NT2/D1 (cell line): ENCODE measurements around the gene CRB1.

Experiments used
- DNase-seq: peaks from one replicate; pipeline ENCODE4 v3.0.0-alpha.2; 2011; ENCODE audit warnings: low read depth, low spot score
- H3K27me3 ChIP-seq: 2 replicates; pipeline ENCODE4 v1.6.0; 2011; ENCODE audit warnings: mild to moderate bottlenecking; ENCODE audit not compliant: insufficient read length, insufficient read depth
- H3K36me3 ChIP-seq: 2 replicates; pipeline ENCODE4 v1.6.1; 2011; ENCODE audit warnings: mild to moderate bottlenecking, low read length, mixed read lengths; ENCODE audit not compliant: insufficient read depth, insufficient read length
- H3K4me1 ChIP-seq: 2 replicates; pipeline ENCODE4 v1.5.1; 2011; ENCODE audit not compliant: insufficient read depth, insufficient read length
- H3K4me3 ChIP-seq: 2 replicates; pipeline ENCODE4 v1.5.1; 2011; ENCODE audit warnings: low read depth; ENCODE audit not compliant: insufficient read length
- H3K9ac ChIP-seq: 2 replicates; pipeline ENCODE4 v1.6.0; 2011; ENCODE audit warnings: low read depth; ENCODE audit not compliant: insufficient read length
- H3K9me3 ChIP-seq: 2 replicates; pipeline ENCODE4 v1.5.1; 2011; ENCODE audit warnings: mild to moderate bottlenecking, low read length; ENCODE audit not compliant: insufficient read depth
- SUZ12 ChIP-seq: IDR thresholded peaks from 2 replicates; pipeline ENCODE4 v1.6.1; 2011; ENCODE audit not compliant: insufficient read length, insufficient read depth; ENCODE audit errors: extremely low read depth
- YY1 ChIP-seq: IDR thresholded peaks from 2 replicates; pipeline ENCODE4 v1.6.1; 2011; ENCODE audit not compliant: insufficient read length, insufficient read depth
- ZNF274 ChIP-seq: IDR thresholded peaks from 2 replicates; pipeline ENCODE4 v1.6.1; 2011; ENCODE audit warnings: mild to moderate bottlenecking, low read depth, low read length

CRB1 gene

DNA sequence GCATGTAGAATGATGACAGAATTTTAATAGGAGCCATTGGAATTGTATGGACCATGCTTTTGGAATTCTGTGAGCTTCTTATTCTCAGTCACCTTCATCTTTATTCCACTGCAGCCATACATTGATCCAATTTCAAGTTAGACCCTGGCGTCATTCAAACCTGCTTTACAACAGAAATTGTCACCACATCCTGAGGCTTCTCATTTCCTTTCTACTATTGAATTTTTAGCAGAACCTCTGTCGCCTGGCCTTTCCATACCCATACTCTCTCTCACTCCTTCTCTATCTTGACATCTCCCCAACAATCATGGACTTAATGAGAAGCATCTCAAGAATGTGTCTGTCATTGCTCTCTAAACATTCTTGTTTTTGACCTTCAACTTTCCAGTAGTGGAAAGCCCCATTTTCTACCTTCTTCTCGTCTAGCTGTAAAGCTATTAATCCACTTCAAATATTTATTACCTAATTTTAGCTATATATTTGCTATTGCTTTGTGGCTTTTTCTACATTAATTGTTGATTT, 74.1 kb downstream of the CRB1 start:
- TF ChIP-seq SUZ12 (no peak), YY1 (no peak), ZNF274 (no peak)

DNA sequence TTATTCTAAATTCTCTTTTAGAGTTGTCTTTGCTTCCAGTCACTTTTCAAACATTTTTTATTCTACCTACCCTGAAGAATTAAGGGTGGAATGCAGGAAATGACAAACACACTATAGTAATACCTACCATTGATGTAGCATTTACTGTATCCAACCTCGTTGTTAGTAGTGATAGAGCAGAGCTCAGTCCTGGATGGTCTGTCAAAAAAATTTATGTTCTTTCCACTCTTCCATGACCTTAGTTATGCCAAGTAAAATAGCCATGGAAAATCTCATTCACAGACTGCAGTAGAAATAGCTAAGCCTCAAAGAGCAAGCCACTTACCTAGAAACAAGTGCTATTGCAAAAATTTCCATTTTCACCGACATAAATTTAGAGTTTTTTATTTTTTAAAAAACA, 74.6 kb downstream of the CRB1 start:
- Histone ChIP-seq H3K4me1 (no peaks in the 10 kb centered on the region), H3K27me3 (no peaks in the 10 kb centered on the region), H3K36me3 (no peaks in the 10 kb centered on the region), H3K9me3 (no peaks in the 10 kb centered on the region), H3K9ac (no peak overlapping the region), H3K4me3 (no peak overlapping the region)
- TF ChIP-seq SUZ12: no peak
- no peak for TF ChIP-seq YY1
- no peak for TF ChIP-seq ZNF274
- no peak for DNase-seq

More for the DNA sequence above, 74.1 kb downstream of the CRB1 start:
- Histone ChIP-seq H3K4me3 (no peak overlapping the region), H3K4me1 (no peaks in the 10 kb centered on the region), H3K27me3 (no peaks in the 10 kb centered on the region), H3K9ac (no peak overlapping the region), H3K36me3 (no peaks in the 10 kb centered on the region), H3K9me3 (no peaks in the 10 kb centered on the region)
- no peak for DNase-seq

DNA sequence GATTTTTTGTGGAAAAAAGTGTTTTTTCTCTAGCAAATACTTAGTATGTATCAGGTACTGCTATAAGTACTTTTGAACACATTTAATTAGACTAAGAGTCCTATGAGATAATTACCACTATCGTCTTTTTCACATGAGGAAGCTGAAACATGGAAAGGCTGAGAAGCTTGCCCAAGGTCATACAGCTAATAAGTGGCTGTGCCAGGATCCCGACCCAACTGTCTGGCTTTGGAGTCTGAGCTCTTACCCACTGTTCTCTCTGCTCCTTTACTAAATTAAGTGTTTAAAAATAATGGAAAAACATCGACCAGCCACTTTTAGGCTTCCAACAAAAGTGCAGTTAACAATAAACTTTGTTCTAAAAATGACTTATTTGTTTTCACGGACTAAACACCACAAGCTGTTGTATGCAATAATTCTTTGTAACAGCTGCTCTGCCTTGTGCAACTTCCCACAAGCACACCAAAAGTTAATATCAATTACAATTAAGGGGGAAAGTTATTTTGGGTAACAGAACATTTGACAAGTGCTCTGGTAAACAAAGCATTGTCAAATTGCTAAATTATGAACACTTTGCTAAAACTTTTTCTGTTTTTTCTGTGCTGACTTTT, 75.7 kb downstream of the CRB1 start:
- TF ChIP-seq SUZ12 (no peak), YY1 (no peak)
- no peak for DNase-seq
- H3K9me3 ChIP-seq: no peaks in the 10 kb centered on the region
- H3K4me1 ChIP-seq: no peaks in the 10 kb centered on the region
- H3K4me3 ChIP-seq: no peak overlapping the region
- H3K9ac ChIP-seq: no peak overlapping the region
- no peaks in the 10 kb centered on the region for H3K27me3 ChIP-seq
- H3K36me3 ChIP-seq: no peaks in the 10 kb centered on the region

DNA sequence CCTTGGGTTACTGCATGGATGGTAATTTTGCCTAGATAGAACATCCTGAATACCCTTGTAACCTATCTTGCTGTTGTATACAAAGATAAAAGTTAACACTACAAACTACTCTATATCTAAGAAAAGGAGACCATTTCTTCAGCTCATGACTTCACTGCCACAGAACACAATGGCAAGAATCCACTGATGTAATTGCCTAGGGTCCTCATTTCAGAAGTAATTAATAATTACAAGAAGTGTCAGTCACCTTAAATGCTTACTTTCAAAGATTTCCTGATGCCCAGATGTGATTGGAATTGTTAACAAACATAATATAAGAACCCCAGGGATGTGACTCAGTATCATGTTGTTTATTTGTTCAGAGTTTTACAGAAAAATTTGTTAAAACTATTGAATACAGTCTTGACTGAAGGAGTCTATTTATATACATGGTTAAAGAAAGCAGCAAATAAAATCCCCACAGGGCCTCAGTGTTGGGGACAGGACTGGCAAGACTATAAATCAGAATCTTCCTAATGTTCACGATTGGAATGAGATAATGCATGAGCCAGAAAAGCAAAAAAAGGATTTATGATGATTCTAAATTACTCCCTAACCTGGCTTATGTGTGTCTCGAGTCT, 83.9 kb downstream of the CRB1 start:
- TF ChIP-seq ZNF274: no peak
- no peak for TF ChIP-seq SUZ12
- no peak for TF ChIP-seq YY1
- Histone ChIP-seq H3K4me3 (no peak overlapping the region), H3K4me1 (no peaks in the 10 kb centered on the region), H3K9ac (no peak overlapping the region), H3K36me3 (no peaks in the 10 kb centered on the region), H3K27me3 (no peaks in the 10 kb centered on the region), H3K9me3 (peaks cover 9% of the 10 kb centered on the region; the same call in 1 of the 2 replicates)
- no peak for DNase-seq

DNA sequence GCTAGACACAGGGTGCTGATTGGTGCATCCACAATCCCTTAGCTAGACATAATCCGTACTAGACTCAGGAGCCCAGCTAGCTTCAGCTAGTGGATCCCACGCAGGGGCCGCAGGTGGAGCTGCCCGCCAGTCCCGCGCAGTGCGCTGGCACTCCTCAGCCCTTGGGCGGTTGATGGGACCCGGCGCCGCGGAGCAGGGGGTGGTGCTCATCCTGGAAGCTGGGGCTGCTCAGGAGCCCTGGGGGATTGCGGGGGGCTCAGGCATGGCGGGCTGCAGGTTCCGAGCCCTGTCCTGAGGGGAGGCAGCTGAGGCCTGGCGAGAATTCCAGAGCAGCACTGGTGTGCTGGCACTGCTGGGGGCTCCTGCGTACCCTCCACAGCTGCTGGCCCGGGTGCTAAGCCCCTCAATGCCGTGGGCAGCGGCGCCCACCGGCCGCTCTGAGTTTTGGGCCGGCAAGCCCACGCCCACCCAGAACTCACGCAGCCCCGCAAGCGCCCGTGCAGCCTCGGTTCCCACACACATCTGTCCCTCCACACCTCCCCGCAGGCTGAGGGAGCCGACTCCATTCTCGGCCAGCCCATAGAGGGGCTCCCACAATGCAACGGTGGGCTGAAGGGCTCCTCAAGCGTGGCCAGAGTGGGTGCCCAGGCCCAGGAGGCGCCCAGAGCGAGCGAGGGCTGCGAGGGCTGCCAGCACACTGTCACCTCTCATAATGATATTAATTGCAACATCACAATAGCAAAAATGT, 87.4 kb downstream of the CRB1 start:
- peaks cover 9% of the 10 kb centered on the region; the same call in 1 of the 2 replicates for H3K9me3 ChIP-seq
- H3K4me3 ChIP-seq: no peak overlapping the region
- H3K36me3 ChIP-seq: no peaks in the 10 kb centered on the region
- TF ChIP-seq ZNF274: no peak
- no peak for TF ChIP-seq SUZ12
- TF ChIP-seq YY1: no peak
- H3K4me1 ChIP-seq: no peaks in the 10 kb centered on the region
- no peaks in the 10 kb centered on the region for H3K27me3 ChIP-seq
- DNase-seq: no peak
- no peak overlapping the region for H3K9ac ChIP-seq

DNA sequence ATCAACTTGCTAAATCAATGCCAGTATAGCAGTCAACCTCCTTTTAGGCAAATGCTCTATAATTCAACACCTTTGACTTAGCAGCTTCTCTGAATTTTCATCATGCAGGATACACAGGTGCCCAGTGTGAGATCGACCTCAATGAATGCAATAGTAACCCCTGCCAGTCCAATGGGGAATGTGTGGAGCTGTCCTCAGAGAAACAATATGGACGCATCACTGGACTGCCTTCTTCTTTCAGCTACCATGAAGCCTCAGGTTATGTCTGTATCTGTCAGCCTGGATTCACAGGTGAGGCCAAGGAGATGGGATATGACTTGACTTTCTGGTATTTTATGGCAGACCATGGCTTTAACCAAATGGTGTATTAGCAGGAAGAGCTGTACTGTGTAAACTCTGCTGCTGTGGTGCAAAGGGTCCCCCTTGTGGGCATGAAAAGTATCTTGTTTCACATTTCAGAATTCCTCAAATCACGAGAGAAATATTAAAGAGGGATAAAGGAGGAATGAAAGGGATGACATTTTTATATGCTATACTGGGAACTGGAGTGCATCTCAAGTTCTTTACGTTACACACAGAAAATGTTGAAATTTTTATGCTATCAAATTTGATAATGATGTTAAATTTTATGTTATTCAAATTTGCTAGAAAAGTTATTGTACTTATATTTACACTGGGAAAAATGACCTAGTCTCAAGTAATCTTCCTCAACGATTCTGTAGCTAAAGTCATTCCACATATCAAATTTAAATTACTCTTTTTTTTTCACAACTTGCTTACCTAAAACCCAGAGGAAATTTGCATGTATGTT, 88.9 kb downstream of the CRB1 start:
- DNase-seq: peak; percentile 30
- Histone ChIP-seq H3K4me3 (no peak overlapping the region), H3K27me3 (no peaks in the 10 kb centered on the region), H3K4me1 (no peaks in the 10 kb centered on the region), H3K9ac (no peak overlapping the region), H3K9me3 (peaks cover 9% of the 10 kb centered on the region; the same call in 1 of the 2 replicates), H3K36me3 (no peaks in the 10 kb centered on the region)
- TF ChIP-seq SUZ12 (no peak), YY1 (no peak), ZNF274 (no peak)
